ENCODE results near the gene BCAS1.

DNA sequence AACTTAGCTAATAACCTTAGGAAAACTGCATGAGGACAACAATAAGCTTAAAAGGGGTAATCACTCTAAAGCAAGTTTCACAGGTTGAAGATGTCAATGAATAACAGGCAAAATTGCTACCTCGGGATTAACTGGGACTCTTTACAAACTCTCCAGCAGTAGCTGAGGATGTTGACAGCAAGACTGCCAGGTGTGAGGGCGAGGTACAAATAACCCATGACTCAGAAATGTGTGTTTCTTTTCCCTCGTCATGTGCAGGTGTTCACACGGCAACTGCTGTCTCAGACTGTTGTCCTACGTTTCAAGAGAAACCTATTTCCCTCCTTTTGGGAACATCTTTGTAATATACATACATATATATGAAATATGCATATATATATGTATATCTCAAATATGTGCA is 15.9 kb downstream of the BCAS1 start:
- TF ChIP-seq, protein P1, sequence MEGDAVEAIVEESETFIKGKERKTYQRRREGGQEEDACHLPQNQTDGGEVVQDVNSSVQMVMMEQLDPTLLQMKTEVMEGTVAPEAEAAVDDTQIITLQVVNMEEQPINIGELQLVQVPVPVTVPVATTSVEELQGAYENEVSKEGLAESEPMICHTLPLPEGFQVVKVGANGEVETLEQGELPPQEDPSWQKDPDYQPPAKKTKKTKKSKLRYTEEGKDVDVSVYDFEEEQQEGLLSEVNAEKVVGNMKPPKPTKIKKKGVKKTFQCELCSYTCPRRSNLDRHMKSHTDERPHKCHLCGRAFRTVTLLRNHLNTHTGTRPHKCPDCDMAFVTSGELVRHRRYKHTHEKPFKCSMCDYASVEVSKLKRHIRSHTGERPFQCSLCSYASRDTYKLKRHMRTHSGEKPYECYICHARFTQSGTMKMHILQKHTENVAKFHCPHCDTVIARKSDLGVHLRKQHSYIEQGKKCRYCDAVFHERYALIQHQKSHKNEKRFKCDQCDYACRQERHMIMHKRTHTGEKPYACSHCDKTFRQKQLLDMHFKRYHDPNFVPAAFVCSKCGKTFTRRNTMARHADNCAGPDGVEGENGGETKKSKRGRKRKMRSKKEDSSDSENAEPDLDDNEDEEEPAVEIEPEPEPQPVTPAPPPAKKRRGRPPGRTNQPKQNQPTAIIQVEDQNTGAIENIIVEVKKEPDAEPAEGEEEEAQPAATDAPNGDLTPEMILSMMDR (IDR thresholded peaks at IDR 0.05), result no peak
- TF ChIP-seq POLR2A (IDR thresholded peaks at IDR 0.05), result no peak
